GM19395 (cell line): ENCODE data around the gene HDAC9.

Experiments
- ATAC-seq: cut with Tn5 transposase; IDR thresholded peaks from one replicate; pipeline ENCODE4 v1.9.1; 2021; ENCODE audit warnings: mild to moderate bottlenecking, moderate library complexity; ENCODE audit not compliant: unreplicated experiment

Gene HDAC9

DNA sequence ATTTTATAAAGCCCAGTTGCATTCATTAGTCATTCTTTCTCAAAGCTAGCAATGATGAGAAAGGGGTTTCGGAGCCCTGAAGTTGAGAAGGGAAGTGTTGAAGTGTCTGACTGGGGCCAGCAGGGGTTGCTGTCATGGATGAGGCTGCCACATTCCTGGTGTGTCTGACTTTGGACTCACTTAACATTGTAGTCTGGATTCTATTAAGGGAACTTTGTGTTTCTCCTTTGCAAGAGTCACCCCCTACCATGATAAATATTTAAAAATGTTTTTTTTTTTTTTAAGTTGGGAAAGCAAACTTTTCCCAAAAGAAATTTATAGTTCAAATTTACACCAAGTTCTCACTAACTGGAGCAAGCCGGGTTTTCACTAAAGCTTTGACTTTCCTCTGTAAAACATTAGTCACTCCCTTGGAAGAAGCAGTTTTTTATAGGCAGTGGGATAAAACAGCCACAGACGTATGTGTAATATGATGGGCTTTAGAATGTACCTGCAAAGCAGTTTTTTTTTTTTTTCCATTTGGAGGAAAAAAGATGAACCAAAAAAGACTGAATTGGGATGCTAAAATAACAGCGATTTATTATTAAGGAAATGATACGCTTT is 378.3 kb downstream of the HDAC9 start:
- no peak for ATAC-seq

DNA sequence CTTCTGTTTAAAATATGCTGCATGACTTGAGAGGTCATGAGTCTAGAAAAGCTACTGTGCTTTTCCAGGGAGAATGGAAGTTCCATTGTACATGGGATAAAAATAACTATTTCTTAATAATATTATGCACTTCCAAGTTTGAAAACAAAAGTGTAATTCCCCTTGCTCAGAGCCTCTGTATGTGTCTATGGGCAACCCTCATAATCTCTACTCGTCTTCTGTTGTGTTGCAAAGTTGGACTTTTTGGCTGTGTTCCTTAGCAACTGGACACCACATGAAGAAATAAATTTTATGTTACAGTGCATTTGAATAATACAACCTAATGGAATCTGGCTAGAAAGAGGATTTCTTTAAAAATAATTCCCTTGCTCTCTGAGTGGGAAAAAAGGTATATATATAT is 379.3 kb downstream of the HDAC9 start:
- no peak for ATAC-seq

GRCh38 chr7:18877874-18878273 is 382.3 kb downstream of the HDAC9 start:
- no peak for ATAC-seq

GRCh38 chr7:18886832-18887231 is 391.3 kb downstream of the HDAC9 start:
- no peak for ATAC-seq

DNA sequence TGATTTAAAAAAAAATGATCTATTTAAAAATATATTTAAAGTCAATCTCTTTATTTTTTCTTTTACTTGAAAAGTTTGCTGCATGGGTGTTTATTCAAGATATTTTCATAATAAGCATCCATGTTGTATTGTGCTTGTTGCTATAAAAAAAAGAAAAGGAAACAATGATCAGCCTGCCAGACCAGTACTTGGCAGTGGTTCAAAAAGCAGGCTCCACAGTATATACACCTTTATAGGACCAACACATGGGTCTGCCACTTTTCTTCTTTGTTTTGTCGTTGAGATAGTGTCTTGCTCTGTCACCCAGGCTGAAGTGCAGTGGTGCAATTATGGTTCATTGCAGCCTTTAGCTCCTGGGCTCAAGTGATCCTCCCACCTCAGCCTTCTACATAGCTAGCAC is 393.9 kb downstream of the HDAC9 start:
- no peak for ATAC-seq

DNA sequence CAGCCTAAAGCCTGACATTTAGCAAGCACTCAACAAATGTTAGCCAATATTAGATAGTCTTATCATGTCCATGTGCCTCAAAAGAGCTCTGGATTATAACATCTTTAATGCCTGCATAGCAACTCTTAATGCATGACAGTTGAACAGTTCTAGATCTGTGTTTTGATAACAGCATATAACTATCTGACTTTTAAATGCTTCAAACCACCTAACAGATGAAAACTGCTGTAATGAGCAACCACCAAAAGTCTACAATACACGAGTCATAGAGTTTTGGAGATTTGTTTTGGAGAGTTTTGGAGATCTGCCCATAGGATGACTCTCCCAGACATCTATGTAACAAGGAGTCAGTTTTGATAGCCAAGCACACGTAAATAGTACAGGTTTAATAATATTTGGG is 394.6 kb downstream of the HDAC9 start:
- no peak for ATAC-seq

DNA sequence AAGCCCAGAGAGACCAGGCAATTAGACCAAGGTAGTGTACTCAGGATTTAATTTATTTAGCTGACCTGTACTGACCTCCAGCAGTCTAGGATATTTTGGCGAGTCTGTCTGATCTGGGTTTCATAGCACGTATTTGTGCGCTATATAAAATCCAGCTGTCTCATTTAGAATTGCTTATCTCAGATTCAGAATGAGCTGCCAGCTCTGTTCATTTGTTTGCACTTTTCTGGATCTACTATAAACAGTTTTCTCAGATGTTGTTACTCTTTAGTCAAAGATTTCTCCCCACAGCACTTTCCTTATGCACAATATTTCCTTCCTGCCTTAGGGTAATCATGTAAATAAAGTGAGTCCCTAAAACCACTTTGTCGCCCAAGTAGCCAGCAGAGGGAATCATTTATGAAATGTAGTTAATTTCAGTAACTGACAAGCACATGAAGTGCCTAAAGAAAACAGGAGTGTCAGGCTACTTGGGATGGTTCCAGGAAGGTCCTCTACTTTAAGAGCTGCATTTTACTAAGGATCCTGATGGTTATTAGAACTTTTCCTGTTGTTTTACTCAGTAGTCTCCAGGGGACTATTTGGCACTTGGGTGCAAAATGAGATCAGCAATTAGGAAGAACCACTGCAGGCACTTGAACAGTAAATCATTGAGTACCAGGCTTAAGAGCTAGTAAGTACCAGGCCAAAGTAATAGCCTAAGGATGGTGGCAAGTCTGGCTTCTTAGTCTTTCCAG is 395.5 kb downstream of the HDAC9 start:
- ATAC-seq = no peak

DNA sequence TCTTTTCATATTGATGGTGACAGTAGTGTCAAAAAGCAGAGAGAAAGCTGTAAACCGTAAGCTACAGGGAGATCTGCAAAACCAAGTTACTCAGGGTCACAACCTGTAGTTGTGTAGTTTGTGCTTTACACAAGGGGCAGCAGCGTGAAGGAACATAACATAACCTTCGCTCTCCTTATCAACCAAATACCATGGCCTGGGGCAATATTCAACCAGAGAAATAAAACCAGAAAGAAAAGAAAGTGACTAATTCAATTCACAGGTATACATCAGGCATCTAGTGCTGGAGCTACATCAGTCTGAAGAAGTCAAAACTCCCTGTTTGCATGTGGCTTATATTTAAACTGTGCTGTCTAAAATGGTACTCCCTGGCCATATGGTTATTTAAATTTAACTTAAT is 397.6 kb downstream of the HDAC9 start:
- no peak for ATAC-seq

DNA sequence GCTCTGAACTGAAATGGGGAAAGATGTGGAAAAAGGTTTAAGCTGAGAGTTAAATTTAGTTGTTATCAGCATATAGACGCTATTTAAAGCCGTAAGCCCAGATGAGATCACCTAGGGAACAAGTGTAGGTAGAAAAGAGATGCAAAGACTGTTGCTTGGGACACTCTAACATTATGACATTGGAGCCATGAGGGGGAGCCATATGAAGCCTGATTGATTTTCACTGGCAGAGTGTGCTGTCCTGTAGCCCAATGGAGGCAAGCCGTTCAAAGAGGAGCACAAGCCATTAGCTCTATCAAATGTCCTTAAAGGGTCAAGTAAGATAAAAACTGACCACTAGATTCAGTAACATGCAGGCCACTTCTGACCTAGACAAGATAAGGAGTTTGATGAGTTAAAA is 398.6 kb downstream of the HDAC9 start:
- no peak for ATAC-seq

- ATAC-seq = no peak
Measured at GRCh38 chr7:18895456-18895855, 399.9 kb downstream of the HDAC9 start.

GRCh38 chr7:18896343-18896975 is 400.9 kb downstream of the HDAC9 start:
- no peak for ATAC-seq

DNA sequence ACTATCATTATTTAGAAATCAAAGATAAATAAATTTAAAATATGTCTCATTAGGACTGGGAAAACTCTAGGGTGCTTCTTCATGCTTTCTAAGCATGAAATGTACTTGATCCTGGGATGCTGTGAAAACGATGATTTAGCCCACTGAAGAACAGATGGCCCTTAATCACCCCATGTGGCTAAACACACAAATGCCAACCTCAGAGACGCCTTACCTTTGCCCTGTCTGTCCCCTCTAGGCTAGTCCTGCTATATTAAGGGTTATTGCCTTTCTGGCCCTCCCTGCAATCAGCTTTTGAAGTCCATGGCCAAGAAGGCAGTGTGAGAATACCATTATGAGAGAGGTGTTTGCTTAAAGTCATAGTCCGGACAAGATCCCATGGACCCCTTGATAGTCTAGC is 404.7 kb downstream of the HDAC9 start:
- ATAC-seq = no peak

GRCh38 chr7:18900803-18901202 is 405.3 kb downstream of the HDAC9 start:
- ATAC-seq = no peak

DNA sequence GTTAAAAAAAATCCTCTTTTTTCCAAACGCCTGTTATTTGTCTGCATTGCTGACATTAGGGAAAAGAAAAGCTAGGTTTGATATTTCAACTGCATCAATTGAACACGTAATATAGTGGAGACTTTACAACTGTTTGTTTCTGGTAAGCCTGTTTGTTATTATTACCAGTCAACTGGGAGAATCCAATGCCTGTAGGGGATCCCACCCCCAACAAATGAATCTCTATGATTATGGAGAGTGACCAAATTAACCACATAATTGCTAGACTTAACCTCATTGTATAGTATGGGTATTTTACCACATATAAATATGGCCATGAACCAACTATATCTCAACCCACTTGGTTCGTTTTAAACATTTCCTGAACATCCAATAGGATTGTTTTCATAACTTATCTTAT is 405.8 kb downstream of the HDAC9 start:
- no peak for ATAC-seq

DNA sequence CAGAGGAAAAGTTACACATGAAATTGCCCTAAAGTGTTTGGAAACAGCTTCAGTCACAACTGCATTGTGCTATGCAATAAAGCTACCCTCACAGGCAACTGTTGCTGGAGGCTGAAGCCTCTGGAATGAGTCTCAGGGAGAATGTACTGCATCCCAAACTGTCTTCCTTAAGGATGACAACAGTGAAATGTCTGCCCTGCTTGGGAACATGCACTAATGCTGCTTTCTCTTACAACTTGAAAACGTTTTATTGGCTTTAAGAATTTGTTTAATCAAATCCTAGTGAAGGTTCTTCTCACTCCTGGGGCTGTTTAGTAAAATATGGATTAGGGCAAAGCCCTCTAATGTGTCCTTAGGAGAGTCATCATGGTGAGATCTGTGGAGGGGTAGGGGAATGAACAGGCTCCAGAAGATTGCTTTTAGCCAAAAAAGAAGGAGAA is 406.5 kb downstream of the HDAC9 start:
- no peak for ATAC-seq

DNA sequence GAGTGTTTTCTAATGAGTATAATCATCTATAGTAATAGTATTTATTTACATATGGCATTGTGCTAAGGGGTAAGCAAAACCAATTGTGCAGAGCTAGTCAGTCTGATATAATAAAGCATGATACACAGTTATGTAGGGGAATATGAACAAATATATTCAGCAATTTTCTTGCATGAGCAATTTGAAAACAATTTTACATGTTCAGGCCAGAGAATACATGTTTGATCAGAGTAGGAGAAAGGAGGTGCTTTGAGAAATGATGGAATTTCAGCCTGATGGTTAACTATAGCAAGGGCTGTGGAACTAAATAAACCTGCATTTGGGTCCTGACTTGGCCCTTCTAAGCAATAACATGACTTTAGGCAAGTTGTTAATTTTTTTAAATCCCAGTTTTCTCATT is 407.3 kb downstream of the HDAC9 start:
- no peak for ATAC-seq

DNA sequence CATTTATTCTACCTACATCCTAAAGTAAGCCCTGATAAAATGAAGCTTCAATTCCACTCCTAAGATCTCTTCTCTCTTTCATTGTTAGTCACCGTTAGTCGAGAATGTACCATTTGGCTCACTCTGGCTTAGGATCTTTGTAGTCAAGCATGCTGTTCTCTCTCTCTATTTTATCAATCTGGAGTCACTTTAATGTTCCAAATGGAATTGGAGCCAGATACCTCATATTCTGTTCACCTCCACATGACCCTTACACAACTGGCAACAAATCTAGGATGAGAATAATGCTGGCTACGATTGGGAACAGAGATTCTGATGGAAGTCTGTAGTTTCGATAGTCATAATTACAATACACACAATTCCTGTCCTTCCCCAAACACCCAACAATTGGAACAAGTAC is 408.1 kb downstream of the HDAC9 start:
- ATAC-seq = no peak

DNA sequence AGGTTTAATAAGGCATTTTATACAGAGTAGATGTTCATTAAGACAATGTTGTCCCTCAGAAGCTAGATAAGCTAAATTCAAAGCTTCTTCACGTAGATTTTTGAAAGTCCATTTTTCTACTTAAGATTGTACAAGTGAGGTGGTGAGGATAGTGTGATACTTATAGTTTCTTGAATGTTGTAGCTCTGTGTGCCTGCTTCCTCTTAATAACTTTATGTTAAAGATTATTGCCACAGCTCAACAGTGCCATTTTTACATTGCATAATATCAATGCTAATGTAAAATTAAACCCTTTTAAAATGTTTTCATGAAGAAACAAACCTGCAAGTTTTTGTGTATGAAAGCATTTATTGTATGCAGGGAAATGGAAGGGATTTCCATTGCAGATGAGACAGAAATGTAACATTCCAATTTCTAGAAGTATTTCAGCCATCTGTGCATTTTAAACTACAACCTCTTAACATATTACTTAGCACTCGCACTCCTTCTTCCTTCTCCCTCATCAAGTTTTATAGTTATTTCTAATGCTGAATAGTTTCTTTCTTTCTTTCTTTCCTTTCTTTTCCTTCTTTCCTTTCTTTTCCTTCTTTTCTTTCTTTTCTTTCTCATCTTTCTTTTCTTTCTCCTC is 409.9 kb downstream of the HDAC9 start:
- no peak for ATAC-seq

GRCh38 chr7:18906901-18907300 is 411.4 kb downstream of the HDAC9 start:
- no peak for ATAC-seq

DNA sequence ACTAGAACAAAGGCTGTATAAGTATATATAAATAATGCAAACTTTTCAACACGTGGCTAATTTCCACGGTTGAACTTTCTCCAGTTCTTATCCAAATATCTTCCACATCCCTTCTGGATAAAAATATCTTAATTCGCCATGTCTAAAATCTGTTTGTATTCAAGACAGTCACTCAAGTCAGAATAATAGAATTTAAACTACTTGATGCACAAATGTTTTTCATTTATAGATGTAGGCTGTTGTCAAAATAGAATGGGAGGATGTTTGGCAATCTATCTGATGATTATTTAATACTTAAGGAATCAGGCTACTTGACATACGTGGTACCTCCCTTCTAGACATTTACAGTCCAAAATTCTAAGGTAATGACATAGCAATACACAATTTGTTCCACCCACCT is 417.6 kb downstream of the HDAC9 start:
- ATAC-seq = no peak

DNA sequence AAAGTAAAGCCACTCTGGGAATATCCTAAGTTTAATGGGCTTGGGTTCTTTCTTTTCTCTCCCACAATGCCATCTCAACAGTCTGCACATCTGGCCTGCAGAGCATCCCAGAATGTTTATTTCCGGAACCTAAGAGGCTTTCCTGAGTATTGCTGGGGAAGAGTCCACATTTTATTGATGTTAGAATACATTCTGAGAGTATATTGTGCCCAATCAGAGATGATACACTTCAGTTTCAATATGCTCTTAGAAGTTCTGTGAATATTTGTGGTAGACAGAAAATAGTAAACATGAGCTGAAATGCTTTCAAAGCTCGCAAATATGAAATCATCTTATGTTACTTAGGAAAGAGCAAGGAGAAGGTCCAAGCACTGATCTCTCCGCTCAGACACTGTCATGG is 421.3 kb downstream of the HDAC9 start:
- ATAC-seq = no peak

- no peak for ATAC-seq
Measured at GRCh38 chr7:18927134-18927533, 431.6 kb downstream of the HDAC9 start.
